ENCODE measurements around the gene RNF217.
"Not testable (repeated sequence)": the region's sequence is repeated elsewhere in the genome, so short reads cannot be mapped to it uniquely, and the experiment has no call there.

RNF217 gene

GRCh38 chr6:124963831-124964763 lies 1.9 kb downstream of the RNF217 start:
- no peak for DNase-seq

- no peak for DNase-seq
Measured at GRCh38 chr6:124964764-124965105, 2.5 kb downstream of the RNF217 start.

GRCh38 chr6:124965424-124965850 lies 3.2 kb downstream of the RNF217 start:
- not testable (repeated sequence) for DNase-seq

- no peak for DNase-seq
Measured at GRCh38 chr6:124967444-124967843, 5.2 kb downstream of the RNF217 start.

- DNase-seq = no peak
Measured at GRCh38 chr6:124968401-124968800, 6.2 kb downstream of the RNF217 start.

GRCh38 chr6:124970243-124970642 lies 8.0 kb downstream of the RNF217 start:
- DNase-seq = no peak

- DNase-seq = no peak
Measured at GRCh38 chr6:124970763-124971162, 8.5 kb downstream of the RNF217 start.

- no peak for DNase-seq
Measured at GRCh38 chr6:124973780-124974179, 11.5 kb downstream of the RNF217 start.

GRCh38 chr6:124974771-124975377 lies 12.6 kb downstream of the RNF217 start:
- no peak for DNase-seq

- DNase-seq = no peak
Measured at GRCh38 chr6:124977067-124977908, 15.1 kb downstream of the RNF217 start.

GRCh38 chr6:124978451-124979293 lies 16.4 kb downstream of the RNF217 start:
- DNase-seq = no peak

- DNase-seq = no peak
Measured at GRCh38 chr6:124979294-124979678, 17.0 kb downstream of the RNF217 start.

GRCh38 chr6:124982669-124983068 lies 20.4 kb downstream of the RNF217 start:
- no peak for DNase-seq

GRCh38 chr6:124983383-124984083 lies 21.3 kb downstream of the RNF217 start:
- no peak for DNase-seq

- DNase-seq = no peak
Measured at GRCh38 chr6:124984668-124985338, 22.6 kb downstream of the RNF217 start.

- no peak for DNase-seq
Measured at GRCh38 chr6:124986164-124986563, 23.9 kb downstream of the RNF217 start.

GRCh38 chr6:124987291-124987690 lies 25.1 kb downstream of the RNF217 start:
- DNase-seq = no peak

GRCh38 chr6:124987999-124988591 lies 25.9 kb downstream of the RNF217 start:
- no peak for DNase-seq

- DNase-seq = no peak
Measured at GRCh38 chr6:124989136-124989983, 27.1 kb downstream of the RNF217 start.

- DNase-seq = no peak
Measured at GRCh38 chr6:124990988-124991387, 28.8 kb downstream of the RNF217 start.

Measured in activated T-cell treated with anti-CD3 and anti-CD28 coated beads for 4 hours (primary cell).